ENCODE results near the gene KIF26A.

DNA sequence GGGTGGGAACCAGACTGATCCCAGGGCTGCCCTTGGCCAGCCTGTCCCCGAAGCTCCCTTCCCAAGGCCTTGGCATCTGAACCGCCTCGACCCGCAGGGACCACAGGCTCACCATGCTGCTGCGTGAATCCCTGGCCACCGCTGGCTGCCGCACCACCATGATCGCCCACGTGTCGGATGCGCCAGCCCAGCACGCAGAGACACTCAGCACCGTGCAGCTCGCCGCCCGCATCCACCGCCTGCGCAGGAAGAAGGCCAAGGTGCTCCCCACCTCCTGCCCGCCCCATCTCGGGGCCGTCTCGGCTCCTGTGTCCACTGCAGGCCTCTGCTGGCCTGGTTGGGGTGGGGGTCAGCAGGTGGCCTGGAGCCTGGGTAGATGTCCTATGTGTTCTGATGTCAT lies 35.7 kb downstream of the KIF26A start:
- TF ChIP-seq, protein P1, sequence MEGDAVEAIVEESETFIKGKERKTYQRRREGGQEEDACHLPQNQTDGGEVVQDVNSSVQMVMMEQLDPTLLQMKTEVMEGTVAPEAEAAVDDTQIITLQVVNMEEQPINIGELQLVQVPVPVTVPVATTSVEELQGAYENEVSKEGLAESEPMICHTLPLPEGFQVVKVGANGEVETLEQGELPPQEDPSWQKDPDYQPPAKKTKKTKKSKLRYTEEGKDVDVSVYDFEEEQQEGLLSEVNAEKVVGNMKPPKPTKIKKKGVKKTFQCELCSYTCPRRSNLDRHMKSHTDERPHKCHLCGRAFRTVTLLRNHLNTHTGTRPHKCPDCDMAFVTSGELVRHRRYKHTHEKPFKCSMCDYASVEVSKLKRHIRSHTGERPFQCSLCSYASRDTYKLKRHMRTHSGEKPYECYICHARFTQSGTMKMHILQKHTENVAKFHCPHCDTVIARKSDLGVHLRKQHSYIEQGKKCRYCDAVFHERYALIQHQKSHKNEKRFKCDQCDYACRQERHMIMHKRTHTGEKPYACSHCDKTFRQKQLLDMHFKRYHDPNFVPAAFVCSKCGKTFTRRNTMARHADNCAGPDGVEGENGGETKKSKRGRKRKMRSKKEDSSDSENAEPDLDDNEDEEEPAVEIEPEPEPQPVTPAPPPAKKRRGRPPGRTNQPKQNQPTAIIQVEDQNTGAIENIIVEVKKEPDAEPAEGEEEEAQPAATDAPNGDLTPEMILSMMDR (IDR thresholded peaks at IDR 0.05; ENCODE audit: low read depth, low read length) = no peak
- TF ChIP-seq POLR2A (IDR thresholded peaks at IDR 0.05; ENCODE audit: extremely low read depth, insufficient read length) (no peak), MYC (IDR thresholded peaks at IDR 0.05; ENCODE audit: low read depth, low read length) (no peak)
- TF ChIP-seq, protein P2, sequence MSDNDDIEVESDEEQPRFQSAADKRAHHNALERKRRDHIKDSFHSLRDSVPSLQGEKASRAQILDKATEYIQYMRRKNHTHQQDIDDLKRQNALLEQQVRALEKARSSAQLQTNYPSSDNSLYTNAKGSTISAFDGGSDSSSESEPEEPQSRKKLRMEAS (IDR thresholded peaks at IDR 0.05; ENCODE audit: low read depth, low read length) = no peak
